ENCODE results near the gene BANK1.
"Not testable (repeated sequence)": the region's sequence is repeated elsewhere in the genome, so short reads cannot be mapped to it uniquely, and the experiment has no call there.

Gene BANK1

DNA sequence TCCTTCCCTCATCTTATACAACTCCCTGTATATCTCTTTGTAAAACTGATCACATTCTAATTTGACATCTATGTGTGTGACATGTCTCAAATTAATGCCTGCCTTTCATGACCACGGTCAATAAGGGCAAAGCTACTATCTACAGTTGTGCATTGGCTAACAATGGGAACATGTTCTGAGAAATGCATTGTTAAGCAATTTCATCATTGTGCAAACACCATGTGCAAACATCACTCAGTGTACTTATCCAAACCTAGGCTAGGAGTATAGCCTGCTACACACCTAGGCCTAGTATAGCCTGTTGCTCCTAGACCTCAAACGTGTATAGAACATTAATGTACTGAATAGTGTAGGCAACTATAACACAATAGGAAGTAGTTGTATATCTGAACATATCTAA is 95.0 kb downstream of the BANK1 start:
- in situ Hi-C loops (cut with MboI; ENCODE audit: low sequenced_read_pairs, unreplicated experiment): no loop called here
- DNase-seq (ENCODE audit: low spot score): no peak
- TF ChIP-seq, protein P1, sequence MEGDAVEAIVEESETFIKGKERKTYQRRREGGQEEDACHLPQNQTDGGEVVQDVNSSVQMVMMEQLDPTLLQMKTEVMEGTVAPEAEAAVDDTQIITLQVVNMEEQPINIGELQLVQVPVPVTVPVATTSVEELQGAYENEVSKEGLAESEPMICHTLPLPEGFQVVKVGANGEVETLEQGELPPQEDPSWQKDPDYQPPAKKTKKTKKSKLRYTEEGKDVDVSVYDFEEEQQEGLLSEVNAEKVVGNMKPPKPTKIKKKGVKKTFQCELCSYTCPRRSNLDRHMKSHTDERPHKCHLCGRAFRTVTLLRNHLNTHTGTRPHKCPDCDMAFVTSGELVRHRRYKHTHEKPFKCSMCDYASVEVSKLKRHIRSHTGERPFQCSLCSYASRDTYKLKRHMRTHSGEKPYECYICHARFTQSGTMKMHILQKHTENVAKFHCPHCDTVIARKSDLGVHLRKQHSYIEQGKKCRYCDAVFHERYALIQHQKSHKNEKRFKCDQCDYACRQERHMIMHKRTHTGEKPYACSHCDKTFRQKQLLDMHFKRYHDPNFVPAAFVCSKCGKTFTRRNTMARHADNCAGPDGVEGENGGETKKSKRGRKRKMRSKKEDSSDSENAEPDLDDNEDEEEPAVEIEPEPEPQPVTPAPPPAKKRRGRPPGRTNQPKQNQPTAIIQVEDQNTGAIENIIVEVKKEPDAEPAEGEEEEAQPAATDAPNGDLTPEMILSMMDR (IDR thresholded peaks at IDR 0.05; ENCODE audit: borderline replicate concordance, control extremely low read depth, extremely low read depth, insufficient read depth, missing control alignments): no peak

DNA sequence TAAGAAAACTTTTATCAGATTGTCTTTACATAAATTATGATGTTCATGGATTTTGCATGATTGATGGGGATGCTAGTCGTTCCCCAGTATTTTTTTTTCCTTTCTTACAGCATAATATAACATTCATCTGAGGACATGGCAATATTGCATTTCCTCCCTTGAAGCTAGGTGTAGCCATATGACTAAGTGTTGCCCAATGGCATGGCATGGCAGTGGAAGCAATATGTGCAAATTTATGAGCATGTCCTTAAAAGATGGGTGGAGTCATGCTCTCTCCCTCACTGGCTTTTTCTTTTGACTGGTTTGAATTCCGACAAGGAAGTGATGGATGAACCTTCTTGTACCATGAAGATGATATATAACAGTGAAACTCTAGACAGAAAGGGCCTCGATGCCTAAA is 96.3 kb downstream of the BANK1 start:
- no peak for DNase-seq (ENCODE audit: low spot score)
- in situ Hi-C loops (cut with MboI; ENCODE audit: low sequenced_read_pairs, unreplicated experiment): no loop called here
- TF ChIP-seq, protein P1 (IDR thresholded peaks at IDR 0.05; ENCODE audit: borderline replicate concordance, control extremely low read depth, extremely low read depth, insufficient read depth, missing control alignments): no peak

DNA sequence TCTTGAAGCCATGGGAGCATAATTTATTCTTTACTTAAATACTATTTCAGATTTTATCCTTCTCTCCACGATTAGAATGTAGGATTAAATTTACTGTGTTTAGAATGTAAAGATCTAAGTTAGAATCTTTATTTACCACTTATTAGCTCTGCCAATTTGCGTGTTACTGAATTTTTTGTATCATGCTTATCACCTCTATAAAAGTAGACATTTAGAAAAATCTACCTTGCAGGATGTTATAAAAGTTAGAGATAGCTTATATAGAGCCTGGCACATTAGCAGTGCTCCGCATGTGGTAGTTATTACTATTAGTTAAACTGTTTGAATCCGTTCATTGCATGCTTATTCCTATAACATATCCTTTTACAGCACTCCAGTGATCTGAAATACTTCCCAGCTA is 97.9 kb downstream of the BANK1 start:
- no peak for DNase-seq (ENCODE audit: low spot score)
- in situ Hi-C loops (cut with MboI; ENCODE audit: low sequenced_read_pairs, unreplicated experiment): no loop called here
- TF ChIP-seq, protein P1 (IDR thresholded peaks at IDR 0.05; ENCODE audit: borderline replicate concordance, control extremely low read depth, extremely low read depth, insufficient read depth, missing control alignments): no peak

DNA sequence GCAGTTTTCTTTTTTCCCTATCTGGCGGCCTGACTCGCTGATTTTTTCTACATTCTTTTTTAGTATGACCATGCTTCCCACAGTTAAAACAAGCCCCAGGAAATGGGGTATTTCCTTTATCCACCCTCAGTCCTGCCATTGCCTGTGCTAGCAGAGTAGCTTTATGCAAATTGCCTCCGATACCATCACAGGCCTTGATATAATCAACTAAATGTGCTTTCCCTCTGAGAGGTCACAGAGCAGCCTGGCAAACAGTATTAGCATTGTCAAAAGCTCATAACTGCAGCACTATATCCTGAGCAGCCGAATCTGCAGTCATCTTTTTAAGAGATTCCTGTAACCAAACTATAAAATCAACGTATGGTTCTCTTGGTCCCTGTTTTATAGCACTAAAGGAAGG is 115.0 kb downstream of the BANK1 start:
- in situ Hi-C loops (cut with MboI; ENCODE audit: low sequenced_read_pairs, unreplicated experiment); DNase-seq (ENCODE audit: low spot score): not testable (repeated sequence)

DNA sequence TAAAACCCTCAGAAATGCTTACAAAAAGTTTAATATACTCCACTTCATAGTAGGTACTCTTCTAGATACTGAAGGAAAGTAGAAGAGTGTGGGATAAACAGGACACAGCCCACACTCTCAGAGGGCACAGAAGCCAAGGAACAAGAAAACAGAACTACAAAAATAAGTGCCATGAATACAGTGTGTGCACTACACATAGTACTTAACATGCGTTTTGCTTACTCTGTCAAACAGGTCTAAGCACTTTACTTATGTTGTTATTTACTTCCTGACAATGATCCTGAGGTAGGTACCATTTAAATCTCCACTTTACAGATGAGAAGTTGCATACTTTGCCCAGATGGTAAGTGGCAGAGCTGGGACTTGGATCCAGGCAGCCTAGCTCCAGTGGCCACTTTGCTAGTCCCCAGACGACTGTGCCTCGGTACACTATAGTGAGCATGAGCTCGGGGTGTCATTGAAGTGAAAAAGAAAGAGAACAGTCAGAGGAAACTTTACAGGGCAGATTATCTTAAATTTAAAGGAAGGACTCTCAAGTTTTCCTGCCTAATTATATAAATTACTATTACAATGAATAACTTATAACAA is 120.3 kb downstream of the BANK1 start:
- TF ChIP-seq, protein P1 (IDR thresholded peaks at IDR 0.05; ENCODE audit: borderline replicate concordance, control extremely low read depth, extremely low read depth, insufficient read depth, missing control alignments): no peak
- in situ Hi-C loops (cut with MboI; ENCODE audit: low sequenced_read_pairs, unreplicated experiment): no loop called here
- DNase-seq (ENCODE audit: low spot score): no peak

DNA sequence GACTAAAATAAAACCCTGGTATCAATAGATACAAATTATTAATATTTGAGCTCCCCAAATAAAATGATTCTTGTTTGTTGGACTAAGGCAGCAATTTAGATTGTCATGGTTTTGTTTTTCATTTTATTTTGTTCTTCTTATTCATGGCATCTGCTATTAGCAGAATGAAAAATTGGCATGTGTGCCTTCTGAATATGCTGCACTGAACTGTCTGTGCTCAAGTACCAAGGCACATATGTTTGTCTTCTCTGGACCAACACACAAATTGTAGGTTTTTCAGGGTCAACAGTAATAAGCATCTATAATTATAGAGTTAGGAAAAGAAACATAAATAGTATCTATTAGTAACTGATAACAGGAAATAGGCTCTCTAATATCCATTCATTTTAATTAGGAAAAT is 121.1 kb downstream of the BANK1 start:
- TF ChIP-seq, protein P1 (IDR thresholded peaks at IDR 0.05; ENCODE audit: borderline replicate concordance, control extremely low read depth, extremely low read depth, insufficient read depth, missing control alignments): no peak
- DNase-seq (ENCODE audit: low spot score): no peak

DNA sequence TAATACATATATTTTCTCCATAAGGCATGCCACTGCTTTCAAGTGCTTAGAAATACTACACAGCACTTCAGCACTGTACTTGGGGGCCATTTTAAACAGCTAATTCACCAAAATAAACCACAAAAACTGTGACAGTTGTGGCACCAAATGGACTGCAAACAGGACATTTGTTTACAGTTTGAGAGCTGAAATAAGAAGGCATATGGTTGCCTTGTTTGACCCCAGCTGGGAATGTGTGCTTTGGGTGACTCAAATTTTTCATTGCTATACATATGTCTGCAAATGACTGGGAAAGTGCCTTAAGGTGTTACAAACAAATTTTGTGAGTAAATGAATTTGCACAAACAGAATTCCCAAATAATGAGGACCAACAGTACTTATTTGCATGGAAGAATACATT is 124.2 kb downstream of the BANK1 start:
- DNase-seq (ENCODE audit: low spot score): no peak
- TF ChIP-seq, protein P1 (IDR thresholded peaks at IDR 0.05; ENCODE audit: borderline replicate concordance, control extremely low read depth, extremely low read depth, insufficient read depth, missing control alignments): no peak
- in situ Hi-C loops (cut with MboI; ENCODE audit: low sequenced_read_pairs, unreplicated experiment): no loop called here

More for the DNA sequence above, 121.1 kb downstream of the BANK1 start:
- in situ Hi-C loops (cut with MboI; ENCODE audit: low sequenced_read_pairs, unreplicated experiment): no loop called here
